ENCODE results near the gene MCM8.

MCM8 gene

GRCh38 chr20:5918856-5919625 lies 31.4 kb upstream of the MCM8 start:
- Mint-ChIP-seq H3K4me3 (no peak overlapping the region), H3K27ac (no peak overlapping the region), H3K9me3 (no peaks in the 10 kb centered on the region), H3K27me3 (ENCODE audit: low read depth) (no peaks in the 10 kb centered on the region), H3K36me3 (ENCODE audit: low read depth) (no peaks in the 10 kb centered on the region), H3K4me1 (no peaks in the 10 kb centered on the region)
- no peak for TF ChIP-seq CTCF (IDR thresholded peaks at IDR 0.05; ENCODE audit: unreplicated experiment in 3 of 3)

- H3K27ac Mint-ChIP-seq, result no peak overlapping the region
Measured at GRCh38 chr20:5919626-5920544, 30.6 kb upstream of the MCM8 start.

GRCh38 chr20:5920581-5920980 lies 29.9 kb upstream of the MCM8 start:
- no peak for TF ChIP-seq CTCF (IDR thresholded peaks at IDR 0.05; ENCODE audit: unreplicated experiment in 3 of 3)
- no peaks in the 10 kb centered on the region for H3K9me3 Mint-ChIP-seq
- H3K27me3 Mint-ChIP-seq (ENCODE audit: low read depth), result no peaks in the 10 kb centered on the region
- H3K36me3 Mint-ChIP-seq (ENCODE audit: low read depth), result no peaks in the 10 kb centered on the region
- no peaks in the 10 kb centered on the region for H3K4me1 Mint-ChIP-seq
- no peak overlapping the region for H3K27ac Mint-ChIP-seq
- no peak overlapping the region for H3K4me3 Mint-ChIP-seq

More at GRCh38 chr20:5919626-5920544, 30.6 kb upstream of the MCM8 start:
- Mint-ChIP-seq H3K4me3 (no peak overlapping the region), H3K4me1 (no peaks in the 10 kb centered on the region), H3K9me3 (no peaks in the 10 kb centered on the region), H3K36me3 (ENCODE audit: low read depth) (no peaks in the 10 kb centered on the region), H3K27me3 (ENCODE audit: low read depth) (no peaks in the 10 kb centered on the region)
- TF ChIP-seq CTCF (IDR thresholded peaks at IDR 0.05; ENCODE audit: unreplicated experiment in 3 of 3), result no peak

GRCh38 chr20:5923493-5923892 lies 27.0 kb upstream of the MCM8 start:
- H3K4me1 Mint-ChIP-seq, result no peaks in the 10 kb centered on the region
- peaks cover 8% of the 10 kb centered on the region for H3K27me3 Mint-ChIP-seq (ENCODE audit: low read depth)
- no peak for TF ChIP-seq CTCF (IDR thresholded peaks at IDR 0.05; ENCODE audit: unreplicated experiment in 3 of 3)
- H3K27ac Mint-ChIP-seq, result no peak overlapping the region
- no peaks in the 10 kb centered on the region for H3K9me3 Mint-ChIP-seq
- no peaks in the 10 kb centered on the region for H3K36me3 Mint-ChIP-seq (ENCODE audit: low read depth)
- H3K4me3 Mint-ChIP-seq, result no peak overlapping the region

- Mint-ChIP-seq H3K27ac (no peak overlapping the region), H3K4me1 (no peaks in the 10 kb centered on the region), H3K9me3 (no peaks in the 10 kb centered on the region), H3K36me3 (ENCODE audit: low read depth) (no peaks in the 10 kb centered on the region), H3K4me3 (no peak overlapping the region), H3K27me3 (ENCODE audit: low read depth) (peaks cover 8% of the 10 kb centered on the region)
- TF ChIP-seq CTCF (IDR thresholded peaks at IDR 0.05; ENCODE audit: unreplicated experiment in 3 of 3), result no peak
Measured at GRCh38 chr20:5925551-5925950, 24.9 kb upstream of the MCM8 start.

All from nephron (organoid).